Gastrocnemius medialis (tissue), 4 donors: ENCODE results near the gene KDM5B.

Experiments
- POLR2A ChIP-seq, 2 donors: fragments of 450-650 bp; IDR thresholded peaks; one replicate each; pipeline ENCODE4 v1.6.1; 2017; ENCODE audit warnings: antibody characterized with exemption in 2 of 2, mild to moderate bottlenecking in 2 of 2, moderate library complexity in 2 of 2
- TF ChIP-seq, protein P1 (sequence below), 5 experiments: fragments of 450-650 bp in 3 of 5; fragments of 200-600 bp in 2 of 5; sonication (generic) in 2 of 5; IDR thresholded peaks in 4 of 5; conservative IDR thresholded peaks in 1 of 5; 1 replicate in 4 of 5; 2 replicates in 1 of 5; pipeline ENCODE4 v1.5.1; 2016 to 2019; ENCODE audit warnings: antibody characterized with exemption in 5 of 5, mild to moderate bottlenecking in 3 of 5, moderate library complexity in 3 of 5

DNA sequence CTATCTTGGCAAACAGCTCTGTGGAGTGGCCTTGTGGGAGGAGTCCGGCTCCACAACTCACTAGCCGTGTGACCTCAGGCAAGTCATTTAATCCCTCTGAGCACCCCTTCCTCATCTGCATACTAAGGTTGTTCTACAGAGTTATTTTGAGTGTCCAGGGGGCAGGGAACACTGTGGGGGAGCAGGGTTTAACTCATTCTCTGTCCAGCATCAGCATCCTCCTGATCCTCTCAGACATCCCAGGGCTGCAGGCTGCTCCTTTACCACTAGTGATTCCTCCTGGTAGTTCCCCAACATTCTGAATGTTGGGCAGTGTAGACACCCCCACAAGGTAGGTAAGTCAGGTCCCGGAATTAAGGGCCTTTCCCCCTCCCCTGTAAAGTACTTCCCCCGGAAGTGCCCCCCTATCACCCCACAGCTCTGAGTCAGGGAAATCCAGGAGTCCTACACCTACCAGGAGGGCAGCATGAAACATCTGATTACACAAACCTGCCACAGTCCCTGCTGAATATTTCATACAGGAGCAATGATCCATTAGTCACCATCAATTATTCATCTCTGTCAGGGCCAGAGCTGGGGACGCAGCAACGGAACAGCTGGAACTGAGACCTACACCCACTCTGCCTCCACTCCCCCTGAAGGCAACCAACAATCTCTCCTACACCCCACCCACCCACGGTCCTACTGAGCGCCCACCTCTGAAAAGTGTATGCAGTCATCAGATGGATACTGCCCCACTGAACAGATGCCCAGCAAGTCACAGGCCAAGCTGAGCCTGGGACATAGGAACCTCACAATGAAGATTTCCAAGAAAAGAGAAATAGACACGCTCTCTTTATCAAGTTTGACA lies 118.5 kb downstream of the KDM5B start:
- TF ChIP-seq, protein P1, sequence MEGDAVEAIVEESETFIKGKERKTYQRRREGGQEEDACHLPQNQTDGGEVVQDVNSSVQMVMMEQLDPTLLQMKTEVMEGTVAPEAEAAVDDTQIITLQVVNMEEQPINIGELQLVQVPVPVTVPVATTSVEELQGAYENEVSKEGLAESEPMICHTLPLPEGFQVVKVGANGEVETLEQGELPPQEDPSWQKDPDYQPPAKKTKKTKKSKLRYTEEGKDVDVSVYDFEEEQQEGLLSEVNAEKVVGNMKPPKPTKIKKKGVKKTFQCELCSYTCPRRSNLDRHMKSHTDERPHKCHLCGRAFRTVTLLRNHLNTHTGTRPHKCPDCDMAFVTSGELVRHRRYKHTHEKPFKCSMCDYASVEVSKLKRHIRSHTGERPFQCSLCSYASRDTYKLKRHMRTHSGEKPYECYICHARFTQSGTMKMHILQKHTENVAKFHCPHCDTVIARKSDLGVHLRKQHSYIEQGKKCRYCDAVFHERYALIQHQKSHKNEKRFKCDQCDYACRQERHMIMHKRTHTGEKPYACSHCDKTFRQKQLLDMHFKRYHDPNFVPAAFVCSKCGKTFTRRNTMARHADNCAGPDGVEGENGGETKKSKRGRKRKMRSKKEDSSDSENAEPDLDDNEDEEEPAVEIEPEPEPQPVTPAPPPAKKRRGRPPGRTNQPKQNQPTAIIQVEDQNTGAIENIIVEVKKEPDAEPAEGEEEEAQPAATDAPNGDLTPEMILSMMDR (IDR thresholded peaks at IDR 0.05 in 4 of 5, conservative IDR thresholded peaks at IDR 0.05 in 1 of 5) = no peak
- TF ChIP-seq POLR2A (IDR thresholded peaks at IDR 0.05) = no peak
